HCEC 1CT (cell line): Measurements from ENCODE around the gene SLC26A8.
"Not testable (repeated sequence)": the region's sequence is repeated elsewhere in the genome, so short reads cannot be mapped to it uniquely, and the experiment has no call there.

Source experiments
- DNase-seq: peaks from one replicate; pipeline ENCODE4 v3.0.0-alpha.2; 2017

SLC26A8 gene

GRCh38 chr6:35941170-35941569 is 83.3 kb downstream of the SLC26A8 start:
- DNase-seq: not testable (repeated sequence)

- not testable (repeated sequence) for DNase-seq
Measured at GRCh38 chr6:35940014-35940413, 84.4 kb downstream of the SLC26A8 start.

- DNase-seq: not testable (repeated sequence)
Measured at GRCh38 chr6:35939259-35939658, 85.2 kb downstream of the SLC26A8 start.

GRCh38 chr6:35936681-35937359 is 87.6 kb downstream of the SLC26A8 start:
- DNase-seq: no peak

- DNase-seq: no peak
Measured at GRCh38 chr6:35935469-35935868, 89.0 kb downstream of the SLC26A8 start.

- DNase-seq: no peak
Measured at GRCh38 chr6:35933844-35934243, 90.6 kb downstream of the SLC26A8 start.

- not testable (repeated sequence) for DNase-seq
Measured at GRCh38 chr6:35931873-35932272, 92.6 kb downstream of the SLC26A8 start.

GRCh38 chr6:35931120-35931561 is 93.3 kb downstream of the SLC26A8 start:
- no peak for DNase-seq

- no peak for DNase-seq
Measured at GRCh38 chr6:35929601-35930000, 94.8 kb downstream of the SLC26A8 start.

GRCh38 chr6:35926509-35927215 is 97.8 kb downstream of the SLC26A8 start:
- no peak for DNase-seq

GRCh38 chr6:35925961-35926360 is 98.5 kb downstream of the SLC26A8 start:
- no peak for DNase-seq

- no peak for DNase-seq
Measured at GRCh38 chr6:35924146-35924545, 100.3 kb downstream of the SLC26A8 start.

GRCh38 chr6:35922139-35922554 is 102.3 kb downstream of the SLC26A8 start:
- DNase-seq: no peak

- peak; percentile 76 for DNase-seq
Measured at GRCh38 chr6:35920793-35921732, 103.4 kb downstream of the SLC26A8 start, which contains the start of gene SRPK1. SRPK1 (minus strand) TSS chr6:35921098; CDS start chr6:35921056, 42 bp downstream.

- DNase-seq: peak; percentile 56
Measured at GRCh38 chr6:35919827-35920751, 104.4 kb downstream of the SLC26A8 start.

GRCh38 chr6:35919085-35919826 is 105.2 kb downstream of the SLC26A8 start:
- peak; percentile 65 for DNase-seq

- DNase-seq: not testable (repeated sequence)
Measured at GRCh38 chr6:35916893-35917292, 107.5 kb downstream of the SLC26A8 start.

- no peak for DNase-seq
Measured at GRCh38 chr6:35916056-35916455, 108.4 kb downstream of the SLC26A8 start.

GRCh38 chr6:35914536-35914935 is 109.9 kb downstream of the SLC26A8 start:
- no peak for DNase-seq

GRCh38 chr6:35911871-35912653 is 112.4 kb downstream of the SLC26A8 start:
- DNase-seq: peak; percentile 70
